GM19238 (cell line): ENCODE measurements around the gene ZNF552.
"Not testable (repeated sequence)": the region's sequence is repeated elsewhere in the genome, so short reads cannot be mapped to it uniquely, and the experiment has no call there.

Source experiments
- DNase-seq: peaks from one replicate; pipeline ENCODE4 v3.0.0; 2011; ENCODE audit warnings: low spot score; ENCODE audit not compliant: insufficient read length

The ZNF552 gene

GRCh38 chr19:57814505-57815246, at the start of gene ZNF552:
Gene ZNF552, minus strand, starts transcription at chr19:57814913. Its CDS starts 170 bp downstream, at chr19:57814743.
- peak; percentile 66 for DNase-seq

GRCh38 chr19:57862351-57862750, 47.6 kb upstream of the ZNF552 start:
- not testable (repeated sequence) for DNase-seq

GRCh38 chr19:57854117-57854516, 39.4 kb upstream of the ZNF552 start:
- not testable (repeated sequence) for DNase-seq

GRCh38 chr19:57851812-57852603, 37.3 kb upstream of the ZNF552 start:
- not testable (repeated sequence) for DNase-seq

- DNase-seq: no peak
These were observed 35.9 kb upstream of the ZNF552 start for GRCh38 chr19:57850553-57851017.

GRCh38 chr19:57849666-57850473, 35.2 kb upstream of the ZNF552 start, which contains the start of gene ZNF587:
Gene ZNF587, plus strand, starts transcription at chr19:57849859. Its CDS starts 180 bp downstream, at chr19:57850039.
- DNase-seq: peak; percentile 62

GRCh38 chr19:57849162-57849665, 34.5 kb upstream of the ZNF552 start:
- DNase-seq: not testable (repeated sequence)

- not testable (repeated sequence) for DNase-seq
These were observed 32.5 kb upstream of the ZNF552 start for GRCh38 chr19:57847164-57847563.

- DNase-seq: no peak
These were observed 26.5 kb upstream of the ZNF552 start for GRCh38 chr19:57841122-57841763.

- DNase-seq: not testable (repeated sequence)
These were observed 24.0 kb upstream of the ZNF552 start for GRCh38 chr19:57838622-57839191.

- DNase-seq: not testable (repeated sequence)
These were observed 22.3 kb upstream of the ZNF552 start for GRCh38 chr19:57836991-57837390.

- DNase-seq: no peak
These were observed 15.4 kb upstream of the ZNF552 start, which contains the start of gene ZNF587B for GRCh38 chr19:57830071-57830602. Gene ZNF587B, plus strand, starts transcription at chr19:57830299. Its CDS starts 230 bp downstream, at chr19:57830529.

- DNase-seq: no peak
These were observed 14.6 kb upstream of the ZNF552 start for GRCh38 chr19:57829316-57829715.

GRCh38 chr19:57825511-57825910, 10.8 kb upstream of the ZNF552 start:
- no peak for DNase-seq

- DNase-seq: not testable (repeated sequence)
These were observed 8.9 kb upstream of the ZNF552 start for GRCh38 chr19:57823608-57824007.

- DNase-seq: not testable (repeated sequence)
These were observed 8.4 kb upstream of the ZNF552 start for GRCh38 chr19:57823155-57823554.

GRCh38 chr19:57821501-57821900, 6.8 kb upstream of the ZNF552 start:
- not testable (repeated sequence) for DNase-seq

- DNase-seq: not testable (repeated sequence)
These were observed 6.4 kb upstream of the ZNF552 start for GRCh38 chr19:57821095-57821494.

GRCh38 chr19:57820599-57820998, 5.9 kb upstream of the ZNF552 start:
- no peak for DNase-seq
